Common myeloid progenitor, CD34-positive (primary cell): Measurements from ENCODE around the gene RWDD1.

Experiments
- CTCF ChIA-PET: fragments of 350-600 bp; sonication (Branson Sonifier 250); formaldehyde crosslinking; loops from one replicate; lab custom pipeline; 2021; ENCODE audit warnings: antibody characterized with exemption; lab: Charles Lee
- POLR2A ChIA-PET: fragments of 350-600 bp; sonication (Branson Sonifier 250); formaldehyde crosslinking; loops from one replicate; lab custom pipeline; 2021; ENCODE audit warnings: antibody characterized with exemption; lab: Charles Lee
- DNase-seq, 3 donors: peaks; one replicate each; pipeline versions ENCODE4 v3.0.0 to v3.0.0-alpha.2; 2013
- H3K27ac ChIP-seq, 2 experiments: 1 replicate in 1 of 2; 2 replicates in 1 of 2; pipeline ENCODE4 v1.7.0; 2013; ENCODE audit warnings: inconsistent platforms in 2 of 2, low read length in 2 of 2, mild to moderate bottlenecking in 2 of 2, low read depth in 1 of 2, moderate library complexity in 1 of 2; ENCODE audit not compliant: severe bottlenecking in 2 of 2, insufficient read depth in 1 of 2, poor library complexity in 1 of 2
- H3K27me3 ChIP-seq, 5 experiments: replicated peaks in 2 of 5; 1 replicate in 3 of 5; 2 replicates in 2 of 5; pipeline versions ENCODE4 v1.6.1 to v1.7.0; 2013; ENCODE audit warnings: low read length in 4 of 5, mild to moderate bottlenecking in 2 of 5, moderate library complexity in 2 of 5, inconsistent platforms in 1 of 5; ENCODE audit not compliant: insufficient read depth in 5 of 5, control insufficient read depth in 4 of 5
- H3K36me3 ChIP-seq, 4 experiments: 1 replicate in 2 of 4; 2 replicates in 2 of 4; pipeline versions ENCODE4 v1.6.1 to v1.7.0; 2013; ENCODE audit warnings: low read length in 3 of 4, control low read depth in 1 of 4, mild to moderate bottlenecking in 1 of 4; ENCODE audit not compliant: control insufficient read depth in 4 of 4, insufficient read depth in 4 of 4
- H3K4me1 ChIP-seq, 4 experiments: 1 replicate in 3 of 4; 2 replicates in 1 of 4; pipeline versions ENCODE4 v1.6.1 to v1.7.1; 2013; ENCODE audit warnings: low read length in 3 of 4, mild to moderate bottlenecking in 3 of 4, control low read depth in 1 of 4, inconsistent platforms in 1 of 4, moderate library complexity in 1 of 4; ENCODE audit not compliant: control insufficient read depth in 4 of 4, insufficient read depth in 4 of 4; ENCODE audit errors: control extremely low read depth in 1 of 4
- H3K4me3 ChIP-seq, 7 experiments: 1 replicate in 4 of 7; 2 replicates in 3 of 7; pipeline versions ENCODE4 v1.5.1 to v1.7.0; 2013; ENCODE audit warnings: mild to moderate bottlenecking in 7 of 7, low read length in 6 of 7, moderate library complexity in 6 of 7, inconsistent platforms in 2 of 7, low read depth in 2 of 7, control low read depth in 1 of 7; ENCODE audit not compliant: insufficient read depth in 4 of 7, control insufficient read depth in 1 of 7; ENCODE audit errors: extremely low read depth in 1 of 7
- H3K9me3 ChIP-seq, 5 experiments: 1 replicate in 4 of 5; 2 replicates in 1 of 5; pipeline versions ENCODE4 v1.6.1 to v1.7.1; 2013; ENCODE audit warnings: low read length in 4 of 5, mild to moderate bottlenecking in 2 of 5, inconsistent platforms in 1 of 5, low read depth in 1 of 5, moderate library complexity in 1 of 5; ENCODE audit not compliant: control insufficient read depth in 4 of 5, insufficient read depth in 2 of 5; ENCODE audit errors: control extremely low read depth in 1 of 5
- WGBS: methylation state at CpG from one replicate; pipeline ENCODE4 v1.1.5; 2013; ENCODE audit not compliant: insufficient coverage; 5-methylcytosine and 5-hydroxymethylcytosine counted together

The RWDD1 gene

GRCh38 chr6:116557893-116558292 is 13.4 kb upstream of the RWDD1 start:
- no peak overlapping the region for H3K27ac ChIP-seq
- H3K9me3 ChIP-seq: no peaks in the 10 kb centered on the region
- DNase-seq: no peak
- CTCF ChIA-PET: interaction anchor here (4.9 kb wide), 1 partner anchor 13 kb away, joined by 36 read pairs; the partner anchor contains the start of gene RWDD1
- no peaks in the 10 kb centered on the region for H3K27me3 ChIP-seq
- 96% methylated on average over 5 of the region's 5 CpGs for WGBS
- no peak overlapping the region for H3K4me3 ChIP-seq
- POLR2A ChIA-PET: no interaction called here
- H3K4me1 ChIP-seq: no peaks in the 10 kb centered on the region
- no peaks in the 10 kb centered on the region for H3K36me3 ChIP-seq

GRCh38 chr6:116560130-116560529 is 11.2 kb upstream of the RWDD1 start:
- WGBS: no CpG with 5 or more reads among the region's 2 CpGs
- ChIA-PET POLR2A (no interaction called here), CTCF (interaction anchor here (0.6 to 4.9 kb wide), 20 partner anchors 11 to 383 kb away, joined by 3 to 36 read pairs (median 4); partner anchors contain the start of gene RWDD1)

GRCh38 chr6:116561377-116562018 is 9.8 kb upstream of the RWDD1 start:
- no peaks in the 10 kb centered on the region for H3K36me3 ChIP-seq
- peaks cover 0 to 2% (median 0%) of the 10 kb centered on the region in 5 experiments for H3K27me3 ChIP-seq
- H3K27ac ChIP-seq: no peak overlapping the region
- WGBS: 66% methylated on average over 7 of the region's 9 CpGs
- POLR2A ChIA-PET: no interaction called here
- DNase-seq: peak; percentile 71 to 83 (median 74)
- no peak overlapping the region for H3K4me3 ChIP-seq
- no peaks in the 10 kb centered on the region for H3K9me3 ChIP-seq
- H3K4me1 ChIP-seq: peaks cover 0 to 11% (median 4%) of the 10 kb centered on the region in 4 experiments
- CTCF ChIA-PET: interaction anchor here (0.6 to 4.9 kb wide), 31 partner anchors 7 to 345 kb away, joined by 3 to 40 read pairs (median 4); partner anchors contain the start of genes CALHM4 and RWDD1

More at GRCh38 chr6:116560130-116560529, 11.2 kb upstream of the RWDD1 start:
- no peaks in the 10 kb centered on the region for H3K36me3 ChIP-seq
- peaks cover 0 to 2% (median 0%) of the 10 kb centered on the region in 5 experiments for H3K27me3 ChIP-seq
- H3K27ac ChIP-seq: no peak overlapping the region
- no peaks in the 10 kb centered on the region for H3K9me3 ChIP-seq
- DNase-seq: no peak
- H3K4me1 ChIP-seq: peaks cover 0 to 8% (median 2%) of the 10 kb centered on the region in 4 experiments
- H3K4me3 ChIP-seq: no peak overlapping the region

- ChIA-PET CTCF (interaction anchor here (0.7 to 4.3 kb wide), 16 partner anchors 8 to 344 kb away, joined by 3 to 40 read pairs (median 5); partner anchors contain the start of genes CALHM4, CALHM5 and RWDD1), POLR2A (no interaction called here)
- H3K4me1 ChIP-seq: peaks cover 0 to 11% (median 4%) of the 10 kb centered on the region in 4 experiments
Measured at GRCh38 chr6:116562019-116562403, 9.3 kb upstream of the RWDD1 start.

GRCh38 chr6:116562614-116563013 is 8.7 kb upstream of the RWDD1 start:
- H3K4me3 ChIP-seq: no peak overlapping the region
- peaks cover 0 to 2% (median 0%) of the 10 kb centered on the region in 5 experiments for H3K27me3 ChIP-seq
- 83% methylated on average over 3 of the region's 3 CpGs for WGBS
- no peaks in the 10 kb centered on the region for H3K9me3 ChIP-seq
- DNase-seq: no peak
- H3K4me1 ChIP-seq: peaks cover 0 to 11% (median 4%) of the 10 kb centered on the region in 4 experiments
- H3K27ac ChIP-seq: no peak overlapping the region
- CTCF ChIA-PET: interaction anchor here (0.7 to 4.3 kb wide), 22 partner anchors 8 to 348 kb away, joined by 3 to 40 read pairs (median 4); partner anchors contain the start of genes CALHM4, CALHM5 and RWDD1
- POLR2A ChIA-PET: no interaction called here
- H3K36me3 ChIP-seq: no peaks in the 10 kb centered on the region

More at GRCh38 chr6:116562019-116562403, 9.3 kb upstream of the RWDD1 start:
- Histone ChIP-seq H3K27ac (no peak overlapping the region), H3K4me3 (no peak overlapping the region), H3K9me3 (no peaks in the 10 kb centered on the region), H3K36me3 (no peaks in the 10 kb centered on the region), H3K27me3 (peaks cover 0 to 2% (median 0%) of the 10 kb centered on the region in 5 experiments)
- 98% methylated on average over 3 of the region's 4 CpGs for WGBS
- no peak for DNase-seq

GRCh38 chr6:116563830-116564229 is 7.5 kb upstream of the RWDD1 start:
- CTCF ChIA-PET: interaction anchor here (0.9 to 4.3 kb wide), 14 partner anchors 9 to 349 kb away, joined by 3 to 40 read pairs (median 6); partner anchors contain the start of genes CALHM4, CALHM5 and RWDD1
- H3K27me3 ChIP-seq: peaks cover 0 to 2% (median 0%) of the 10 kb centered on the region in 5 experiments
- no peaks in the 10 kb centered on the region for H3K9me3 ChIP-seq
- no peak overlapping the region for H3K27ac ChIP-seq
- no peaks in the 10 kb centered on the region for H3K36me3 ChIP-seq
- POLR2A ChIA-PET: no interaction called here
- DNase-seq: no peak
- WGBS: 100% methylated on average over 7 of the region's 9 CpGs
- no peak overlapping the region for H3K4me3 ChIP-seq
- peaks cover 4 to 14% (median 10%) of the 10 kb centered on the region in 4 experiments for H3K4me1 ChIP-seq

- H3K4me1 ChIP-seq: peaks cover 7 to 19% (median 15%) of the 10 kb centered on the region in 4 experiments
- H3K27ac ChIP-seq: no peak overlapping the region
- no peaks in the 10 kb centered on the region for H3K9me3 ChIP-seq
- ChIA-PET CTCF (interaction anchor here (0.9 to 4.3 kb wide), 7 partner anchors 8 to 296 kb away, joined by 3 to 40 read pairs (median 10); partner anchors contain the start of genes CALHM5 and RWDD1), POLR2A (no interaction called here)
- DNase-seq: no peak
- H3K36me3 ChIP-seq: no peaks in the 10 kb centered on the region
- H3K4me3 ChIP-seq: no peak overlapping the region
- 94% methylated on average over 4 of the region's 7 CpGs for WGBS
- peaks cover 0 to 2% (median 0%) of the 10 kb centered on the region in 5 experiments for H3K27me3 ChIP-seq
Measured at GRCh38 chr6:116564311-116564710, 7.0 kb upstream of the RWDD1 start.
